H9 (cell line): ENCODE measurements around the gene LRSAM1. TPM values are rescaled to one million over a fixed set of nuclear protein-coding genes. Genes with fewer than 3 reads are reported as not detected.

Source experiments
- DNase-seq: peaks from one replicate; pipeline ENCODE4 v3.0.0-alpha.2; 2017
- H2AFZ ChIP-seq: one replicate; pipeline ENCODE4 v1.6.1; 2013; ENCODE audit warnings: mild to moderate bottlenecking, low read length, control low read depth, moderate library complexity
- H2AK5ac ChIP-seq: 2 replicates; pipeline ENCODE4 v1.6.1; 2013; ENCODE audit warnings: low read length, control low read depth, mixed read lengths; ENCODE audit not compliant: insufficient read length
- H2BK120ac ChIP-seq: one replicate; pipeline ENCODE4 v1.6.1; 2013; ENCODE audit warnings: low read depth, mild to moderate bottlenecking, low read length, control low read depth, inconsistent platforms; ENCODE audit not compliant: poor library complexity, severe bottlenecking
- H2BK12ac ChIP-seq: 2 replicates; pipeline ENCODE4 v1.6.1; 2013; ENCODE audit warnings: low read length, control low read depth, mixed read lengths, low read depth; ENCODE audit not compliant: insufficient read length
- H2BK15ac ChIP-seq: 2 replicates; pipeline ENCODE4 v1.6.1; 2013; ENCODE audit warnings: low read depth, low read length, control low read depth
- H2BK20ac ChIP-seq: one replicate; pipeline ENCODE4 v1.6.1; 2013; ENCODE audit warnings: low read depth, mild to moderate bottlenecking, low read length, control low read depth, inconsistent platforms; ENCODE audit not compliant: poor library complexity, severe bottlenecking
- H2BK5ac ChIP-seq: 2 replicates; pipeline ENCODE4 v1.6.1; 2013; ENCODE audit warnings: low read length, control low read depth, mixed read lengths; ENCODE audit not compliant: insufficient read length
- H3K14ac ChIP-seq: 2 replicates; pipeline ENCODE4 v1.6.1; 2013; ENCODE audit warnings: low read length, control low read depth; ENCODE audit not compliant: insufficient read depth
- H3K18ac ChIP-seq: 2 replicates; pipeline ENCODE4 v1.6.1; 2013; ENCODE audit warnings: low read depth, mild to moderate bottlenecking, mixed read lengths, low read length, control low read depth; ENCODE audit not compliant: insufficient read length
- H3K23ac ChIP-seq: 2 replicates; pipeline ENCODE4 v1.6.1; 2013; ENCODE audit warnings: low read length, control low read depth, mixed read lengths, low read depth; ENCODE audit not compliant: insufficient read length
- H3K23me2 ChIP-seq: 2 replicates; pipeline ENCODE4 v1.6.1; 2013; ENCODE audit warnings: low read depth, mild to moderate bottlenecking, mixed read lengths, low read length, control low read depth; ENCODE audit not compliant: insufficient read length, poor library complexity, severe bottlenecking
- H3K27ac ChIP-seq: 2 replicates; pipeline ENCODE4 v1.5.1; 2013; ENCODE audit warnings: low read length, control low read depth, mixed read lengths, low read depth; ENCODE audit not compliant: insufficient read length
- H3K27me3 ChIP-seq: 2 replicates; pipeline ENCODE4 v1.6.1; 2013; ENCODE audit warnings: low read length, control low read depth, inconsistent platforms; ENCODE audit not compliant: insufficient read depth
- H3K4ac ChIP-seq: 2 replicates; pipeline ENCODE4 v1.6.1; 2013; ENCODE audit warnings: low read depth, mild to moderate bottlenecking, control low read depth, inconsistent platforms, low read length, moderate library complexity
- H3K4me1 ChIP-seq: 2 replicates; pipeline ENCODE4 v1.6.1; 2013; ENCODE audit warnings: low read length, control low read depth, inconsistent platforms; ENCODE audit not compliant: insufficient read depth
- H3K4me2 ChIP-seq: 2 replicates; pipeline ENCODE4 v1.6.1; 2013; ENCODE audit warnings: low read length, control low read depth, mixed read lengths; ENCODE audit not compliant: insufficient read length, insufficient read depth
- H3K56ac ChIP-seq: 2 replicates; pipeline ENCODE4 v1.6.1; 2013; ENCODE audit warnings: low read depth, mild to moderate bottlenecking, mixed read lengths, low read length, control low read depth; ENCODE audit not compliant: insufficient read length
- H3K79me1 ChIP-seq: 2 replicates; pipeline ENCODE4 v1.6.1; 2013; ENCODE audit warnings: low read depth, mild to moderate bottlenecking, moderate library complexity, low read length, control low read depth, inconsistent platforms; ENCODE audit not compliant: insufficient read depth, poor library complexity, severe bottlenecking
- H3K79me2 ChIP-seq: 2 replicates; pipeline ENCODE4 v1.6.1; 2013; ENCODE audit warnings: low read length, control low read depth, inconsistent platforms; ENCODE audit not compliant: insufficient read depth
- H3K9ac ChIP-seq: 2 replicates; pipeline ENCODE4 v1.6.1; 2013; ENCODE audit warnings: low read length, control low read depth, mixed read lengths; ENCODE audit not compliant: insufficient read length; ENCODE audit errors: extremely low read depth
- H3K9me3 ChIP-seq: one replicate; pipeline ENCODE4 v1.6.1; 2013; ENCODE audit warnings: low read depth, low read length, inconsistent platforms; ENCODE audit not compliant: control insufficient read depth
- H3T11ph ChIP-seq: one replicate; pipeline ENCODE4 v1.6.1; 2013; ENCODE audit warnings: mild to moderate bottlenecking, low read length, control low read depth, inconsistent platforms
- H4K20me1 ChIP-seq: one replicate; pipeline ENCODE4 v1.6.1; 2013; ENCODE audit not compliant: control insufficient read depth, insufficient read length, insufficient read depth
- H4K5ac ChIP-seq: 2 replicates; pipeline ENCODE4 v1.6.1; 2013; ENCODE audit warnings: low read depth, mild to moderate bottlenecking, mixed read lengths, low read length, control low read depth; ENCODE audit not compliant: insufficient read length
- H4K8ac ChIP-seq: replicated peaks from 2 replicates; pipeline ENCODE4 v1.6.1; 2013; ENCODE audit warnings: low read length, control low read depth, mixed read lengths, low read depth; ENCODE audit not compliant: insufficient read length
- H4K91ac ChIP-seq: 2 replicates; pipeline ENCODE4 v1.6.1; 2013; ENCODE audit warnings: low read depth, mild to moderate bottlenecking, moderate library complexity, mixed read lengths, low read length, control low read depth; ENCODE audit not compliant: insufficient read length
- H3K27ac Mint-ChIP-seq, 3 experiments: 2 replicates in 2 of 3; 3 replicates in 1 of 3; pipeline ENCODE4 v1.8.0; 2020 to 2021; ENCODE audit warnings: mixed read lengths in 3 of 3, mild to moderate bottlenecking in 1 of 3, moderate library complexity in 1 of 3
- H3K27me3 Mint-ChIP-seq: 2 replicates; pipeline ENCODE4 v1.8.0; 2021; ENCODE audit warnings: low read depth, mild to moderate bottlenecking, moderate library complexity, mixed read lengths
- H3K36me3 Mint-ChIP-seq, 3 experiments: 2 replicates in 2 of 3; 3 replicates in 1 of 3; pipeline ENCODE4 v1.8.0; 2020 to 2021; ENCODE audit warnings: low read depth in 3 of 3, mixed read lengths in 3 of 3; ENCODE audit not compliant: insufficient read depth in 1 of 3
- H3K4me1 Mint-ChIP-seq, 2 experiments: 2 replicates each; pipeline ENCODE4 v1.8.0; 2020; ENCODE audit warnings: mixed read lengths in 2 of 2
- H3K4me3 Mint-ChIP-seq, 2 experiments: 2 replicates in 1 of 2; 3 replicates in 1 of 2; pipeline ENCODE4 v1.8.0; 2020 to 2021; ENCODE audit warnings: mild to moderate bottlenecking in 2 of 2, mixed read lengths in 2 of 2, moderate library complexity in 1 of 2
- H3K9me3 Mint-ChIP-seq, 2 experiments: 2 replicates in 1 of 2; 3 replicates in 1 of 2; pipeline ENCODE4 v1.8.0; 2020; ENCODE audit warnings: mild to moderate bottlenecking in 2 of 2, mixed read lengths in 2 of 2, moderate library complexity in 1 of 2
- CTCF ChIP-seq: fragments of 200-600 bp; sonication (generic); conservative IDR thresholded peaks from 3 replicates; pipeline ENCODE4 v1.8.0; 2021; ENCODE audit warnings: antibody characterized with exemption, mild to moderate bottlenecking
- WGBS: extraction: QIAGEN DNeasy Blood & Tissue Kit; methylation state at CpG from one replicate; pipeline ENCODE4 v1.1.7; 2013; ENCODE audit warnings: missing lambda C conversion rate, low lambda C conversion rate, mixed read lengths; ENCODE audit not compliant: insufficient read length; ENCODE audit errors: extremely low coverage; 5-methylcytosine and 5-hydroxymethylcytosine counted together
- total RNA-seq: library from RNA; stranded (reverse); gene quantifications from 2 replicates; pipeline ENCODE4 v1.2.1, GENCODE V29; 2021

The LRSAM1 gene
- total RNA-seq, 1 experiment from 2014 or later, result 16.2 TPM

- Histone ChIP-seq H2AFZ (no peak overlapping the region), H3K56ac (no peak overlapping the region), H4K20me1 (no peaks in the 10 kb centered on the region), H4K5ac (no peak overlapping the region), H3K79me1 (no peaks in the 10 kb centered on the region), H3K9me3 (no peaks in the 10 kb centered on the region), H4K8ac (no peak overlapping the region), H3K79me2 (no peaks in the 10 kb centered on the region), H3K23me2 (no peaks in the 10 kb centered on the region), H3K9ac (no peak overlapping the region), H3K4me2 (no peak overlapping the region), H4K91ac (no peak overlapping the region), H3T11ph (no peak overlapping the region), H2BK20ac (no peak overlapping the region), H3K4ac (no peak overlapping the region), H3K14ac (no peak overlapping the region), H3K27me3 (no peaks in the 10 kb centered on the region), H2AK5ac (no peak overlapping the region), H2BK15ac (no peak overlapping the region), H2BK12ac (no peak overlapping the region), H3K27ac (no peak overlapping the region), H2BK120ac (no peak overlapping the region), H3K4me1 (no peaks in the 10 kb centered on the region; the same call in 1 of the 2 replicates), H2BK5ac (no peak overlapping the region), H3K23ac (no peak overlapping the region), H3K18ac (no peak overlapping the region)
- no CpG with 5 or more reads among the region's 4 CpGs for WGBS
- peaks cover 6% of the 10 kb centered on the region for H3K27me3 Mint-ChIP-seq
- peaks cover 23 to 27% of the 10 kb centered on the region in 2 experiments for H3K4me1 Mint-ChIP-seq
- no peak for TF ChIP-seq CTCF
- H3K36me3 Mint-ChIP-seq, result peaks cover 0 to 2% (median 2%) of the 10 kb centered on the region in 3 experiments; a peak in 2 of 7 replicates
- no peak overlapping the region; a peak in 1 of 7 replicates for H3K27ac Mint-ChIP-seq
- H3K4me3 Mint-ChIP-seq, result no peak overlapping the region
- no peaks in the 10 kb centered on the region for H3K9me3 Mint-ChIP-seq
- DNase-seq, result no peak
Measured at GRCh38 chr9:127415141-127415540, 36.2 kb upstream of the LRSAM1 start.
